Adrenal gland (tissue), 5 donors: ENCODE results near the gene FOSB.

Experiments used
- CTCF ChIP-seq, 6 experiments: fragments of 450-650 bp in 4 of 6; fragments of 200-600 bp in 2 of 6; sonication (generic) in 1 of 6; IDR thresholded peaks; 1 replicate in 5 of 6; 2 replicates in 1 of 6; pipeline versions ENCODE4 v1.5.1 to v1.8.0; 2016 to 2021; ENCODE audit warnings: antibody characterized with exemption in 6 of 6, mild to moderate bottlenecking in 2 of 6, moderate library complexity in 1 of 6
- POLR2A ChIP-seq, 2 donors: fragments of 450-650 bp; IDR thresholded peaks; one replicate each; pipeline ENCODE4 v1.6.1; 2017; ENCODE audit warnings: antibody characterized with exemption in 2 of 2, mild to moderate bottlenecking in 2 of 2, moderate library complexity in 1 of 2
- donor health status: DM: no; HTN: no; CAD: no.

- TF ChIP-seq POLR2A (IDR thresholded peaks at IDR 0.05), result no peak
- no peak for TF ChIP-seq CTCF (IDR thresholded peaks at IDR 0.05)
These were observed 8.5 kb downstream of the FOSB start for GRCh38 chr19:45476304-45476703.
